Calu3 (cell line): Measurements from ENCODE around the gene KPNA4. TPM values are rescaled to one million over a fixed set of nuclear protein-coding genes. Genes with fewer than 3 reads are reported as not detected.

Source experiments
- BruUV-seq: library from RNA; stranded (reverse); fragments of 400-500 nt; replicated peaks from 2 replicates; lab custom pipeline; 2021; lab: Mats Ljungman, UMichigan
- CTCF ChIA-PET: fragments of 300-600 bp; sonication (Branson Sonifier 250); formaldehyde crosslinking; loops from one replicate; lab custom pipeline; 2022; ENCODE audit warnings: antibody characterized with exemption; lab: Charles Lee
- DNase-seq: peaks from one replicate; pipeline ENCODE4 v3.0.0; 2022
- H3K27ac Mint-ChIP-seq: one replicate; pipeline ENCODE4 v1.8.0; 2022; ENCODE audit warnings: mixed read lengths; ENCODE audit not compliant: unreplicated experiment
- H3K27me3 Mint-ChIP-seq: one replicate; pipeline ENCODE4 v1.8.0; 2022; ENCODE audit warnings: mixed read lengths; ENCODE audit not compliant: unreplicated experiment
- H3K36me3 Mint-ChIP-seq: one replicate; pipeline ENCODE4 v1.8.0; 2022; ENCODE audit warnings: mild to moderate bottlenecking, moderate library complexity, mixed read lengths; ENCODE audit not compliant: insufficient read depth, unreplicated experiment
- H3K4me1 Mint-ChIP-seq: one replicate; pipeline ENCODE4 v1.8.0; 2022; ENCODE audit warnings: mild to moderate bottlenecking, low read depth, mixed read lengths; ENCODE audit not compliant: unreplicated experiment
- H3K4me3 Mint-ChIP-seq: one replicate; pipeline ENCODE4 v1.8.0; 2022; ENCODE audit warnings: mild to moderate bottlenecking, low read depth, moderate library complexity, mixed read lengths; ENCODE audit not compliant: unreplicated experiment
- H3K9me3 Mint-ChIP-seq: one replicate; pipeline ENCODE4 v1.8.0; 2022; ENCODE audit warnings: low read depth, mixed read lengths; ENCODE audit not compliant: unreplicated experiment
- CTCF ChIP-seq: fragments of 200-600 bp; IDR thresholded peaks from one replicate; pipeline ENCODE4 v1.8.0; 2022; ENCODE audit warnings: antibody characterized with exemption; ENCODE audit not compliant: unreplicated experiment
- intact Hi-C: fragments of 100-400 bp; cut with micrococcal nuclease; formaldehyde crosslinking; loops from one replicate; pipeline ENCODE4 v1.10.0; 2022; ENCODE audit not compliant: unreplicated experiment
- total RNA-seq: library from RNA; stranded (reverse); gene quantifications from 2 replicates; pipeline ENCODE4 v1.2.3, GENCODE V29; 2022

Gene KPNA4
- total RNA-seq, 1 experiment from 2014 or later = 117 TPM

- no peak for TF ChIP-seq CTCF
- Mint-ChIP-seq H3K27me3 (peaks cover 34% of the 10 kb centered on the region), H3K9me3 (peaks cover 11% of the 10 kb centered on the region), H3K4me3 (no peak overlapping the region), H3K27ac (no peak overlapping the region), H3K36me3 (no peaks in the 10 kb centered on the region), H3K4me1 (no peaks in the 10 kb centered on the region)
- no TSS peak for BruUV-seq
- no peak for DNase-seq
- CTCF ChIA-PET = interaction anchor here (1.5 kb wide), 1 partner anchor 15 kb away, joined by 5 read pairs; the partner anchor contains the start of gene TRIM59
- intact Hi-C loops = no loop called here
Observed at GRCh38 chr3:160464971-160465370, 100.4 kb downstream of the KPNA4 start.

- no peaks in the 10 kb centered on the region for H3K4me1 Mint-ChIP-seq
- intact Hi-C loops = no loop called here
- no peak for TF ChIP-seq CTCF
- H3K27me3 Mint-ChIP-seq = peaks cover 29% of the 10 kb centered on the region
- CTCF ChIA-PET = interaction anchor here (1.5 kb wide), 1 partner anchor 14 kb away, joined by 5 read pairs; the partner anchor contains the start of gene TRIM59
- H3K9me3 Mint-ChIP-seq = peaks cover 5% of the 10 kb centered on the region
- H3K36me3 Mint-ChIP-seq = no peaks in the 10 kb centered on the region
- DNase-seq = no peak
- no TSS peak for BruUV-seq
- no peak overlapping the region for H3K27ac Mint-ChIP-seq
- no peak overlapping the region for H3K4me3 Mint-ChIP-seq
Observed at GRCh38 chr3:160464321-160464720, 101.0 kb downstream of the KPNA4 start.

GRCh38 chr3:160460033-160460432 lies 105.3 kb downstream of the KPNA4 start:
- Mint-ChIP-seq H3K27me3 (peaks cover 40% of the 10 kb centered on the region), H3K4me1 (no peaks in the 10 kb centered on the region), H3K4me3 (no peak overlapping the region), H3K9me3 (no peaks in the 10 kb centered on the region), H3K36me3 (no peaks in the 10 kb centered on the region), H3K27ac (no peak overlapping the region)
- intact Hi-C loops = no loop called here
- CTCF ChIA-PET = interaction anchor here (0.6 to 1.1 kb wide), 2 partner anchors 17 to 58 kb away, joined by 4 to 6 read pairs; no protein-coding TSS in a partner anchor
- BruUV-seq = no TSS peak
- no peak for DNase-seq
- TF ChIP-seq CTCF = no peak

- H3K36me3 Mint-ChIP-seq = no peaks in the 10 kb centered on the region
- no peaks in the 10 kb centered on the region for H3K4me1 Mint-ChIP-seq
- CTCF ChIA-PET = interaction anchor here (0.5 to 1.1 kb wide), 4 partner anchors 9 to 603 kb away, joined by 3 to 6 read pairs (median 4); no protein-coding TSS in a partner anchor
- no peak overlapping the region for H3K27ac Mint-ChIP-seq
- no peak for DNase-seq
- H3K27me3 Mint-ChIP-seq = peaks cover 40% of the 10 kb centered on the region
- intact Hi-C loops = no loop called here
- TF ChIP-seq CTCF = no peak
- no peak overlapping the region for H3K4me3 Mint-ChIP-seq
- H3K9me3 Mint-ChIP-seq = no peaks in the 10 kb centered on the region
- no TSS peak for BruUV-seq
Observed at GRCh38 chr3:160459450-160459970, 105.9 kb downstream of the KPNA4 start.
